H1 (cell line): ENCODE data around the gene SCGB1A1. TPM values are rescaled to one million over a fixed set of nuclear protein-coding genes. Genes with fewer than 3 reads are reported as not detected.

Experiments used
- CTCF ChIA-PET: fragments of 300-600 bp; sonication (Branson Sonifier 250); formaldehyde crosslinking; loops from one replicate; lab custom pipeline; 2021; ENCODE audit not compliant: partially characterized antibody; lab: Charles Lee
- POLR2A ChIA-PET: fragments of 300-600 bp; sonication (Branson Sonifier 250); formaldehyde crosslinking; loops from one replicate; lab custom pipeline; 2021; ENCODE audit warnings: inconsistent platforms; ENCODE audit not compliant: partially characterized antibody; lab: Charles Lee
- DNase-seq, 2 experiments: peaks; one replicate each; pipeline versions ENCODE4 v3.0.0 to v3.0.0-alpha.2; 2010 to 2022; ENCODE audit warnings: low spot score in 2 of 2, low read depth in 1 of 2, mixed read lengths in 1 of 2
- FAIRE-seq: peaks from 2 replicates; lab custom pipeline; 2011; peaks lifted over from hg19 to GRCh38; lab: Jason Lieb, UNC
- H2AFZ ChIP-seq: 2 replicates; pipeline ENCODE4 v1.8.1; 2012; ENCODE audit warnings: low read length, inconsistent platforms
- H2AK5ac ChIP-seq: 2 replicates; pipeline ENCODE4 v1.6.1; 2013; ENCODE audit warnings: low read depth, low read length
- H2BK120ac ChIP-seq: replicated peaks from 2 replicates; pipeline ENCODE3; 2013; ENCODE audit warnings: low read depth, low read length, inconsistent platforms
- H2BK12ac ChIP-seq: 2 replicates; pipeline ENCODE4 v1.6.1; 2013; ENCODE audit warnings: low read depth, low read length
- H2BK15ac ChIP-seq: 2 replicates; pipeline ENCODE4 v1.6.1; 2013; ENCODE audit warnings: low read length
- H2BK20ac ChIP-seq: 2 replicates; pipeline ENCODE4 v1.6.1; 2013; ENCODE audit warnings: low read length
- H2BK5ac ChIP-seq: 2 replicates; pipeline ENCODE4 v1.6.1; 2013; ENCODE audit warnings: low read depth, low read length
- H3K14ac ChIP-seq: 2 replicates; pipeline ENCODE4 v1.6.1; 2013; ENCODE audit warnings: inconsistent platforms; ENCODE audit not compliant: insufficient read length
- H3K18ac ChIP-seq: 2 replicates; pipeline ENCODE4 v1.6.1; 2013; ENCODE audit warnings: low read length; ENCODE audit errors: extremely low read depth
- H3K23ac ChIP-seq: 2 replicates; pipeline ENCODE4 v1.6.1; 2013; ENCODE audit warnings: inconsistent platforms; ENCODE audit not compliant: insufficient read length
- H3K23me2 ChIP-seq: 2 replicates; pipeline ENCODE4 v1.6.1; 2013; ENCODE audit warnings: low read depth, low read length
- H3K27ac ChIP-seq: 2 replicates; pipeline ENCODE4 v1.6.1; 2011; ENCODE audit warnings: low read depth, low read length, inconsistent platforms
- H3K27me3 ChIP-seq, 4 experiments: replicated peaks in 1 of 4; 1 replicate in 1 of 4; 2 replicates in 3 of 4; pipeline versions ENCODE4 v1.6.1 to v1.8.1; 2011 to 2013; ENCODE audit warnings: low read length in 3 of 4, mild to moderate bottlenecking in 3 of 4, inconsistent platforms in 2 of 4, mixed read lengths in 2 of 4, moderate library complexity in 1 of 4; ENCODE audit not compliant: control insufficient read depth in 3 of 4, insufficient read depth in 3 of 4; ENCODE audit errors: extremely low read depth in 1 of 4
- H3K36me3 ChIP-seq, 4 experiments: 2 replicates each; pipeline versions ENCODE4 v1.6.1 to v1.8.1; 2011 to 2013; ENCODE audit warnings: mild to moderate bottlenecking in 4 of 4, low read length in 3 of 4, moderate library complexity in 2 of 4, control low read depth in 1 of 4, inconsistent platforms in 1 of 4; ENCODE audit not compliant: insufficient read depth in 4 of 4, control insufficient read depth in 2 of 4
- H3K4ac ChIP-seq: replicated peaks from 2 replicates; pipeline ENCODE3; 2013; ENCODE audit warnings: low read length, low read depth, mixed read lengths, inconsistent platforms; ENCODE audit not compliant: insufficient read length
- H3K4me1 ChIP-seq, 4 experiments: replicated peaks in 1 of 4; 1 replicate in 1 of 4; 2 replicates in 3 of 4; pipeline versions ENCODE4 v1.6.1 to v1.8.1; 2011 to 2013; ENCODE audit warnings: low read length in 3 of 4, inconsistent platforms in 2 of 4, mixed read lengths in 1 of 4; ENCODE audit not compliant: insufficient read depth in 4 of 4, control insufficient read depth in 3 of 4
- H3K4me2 ChIP-seq, 2 experiments: 2 replicates each; pipeline versions ENCODE4 v1.6.1 to v1.8.1; 2011 to 2013; ENCODE audit warnings: low read depth in 2 of 2, low read length in 2 of 2, control low read depth in 1 of 2, inconsistent platforms in 1 of 2, mild to moderate bottlenecking in 1 of 2; ENCODE audit not compliant: insufficient read depth in 1 of 2
- H3K4me3 ChIP-seq, 4 experiments: fragments of 200-600, 300-600 bp in 1 of 4; sonication (generic), shearing (Covaris generic), sonication (Bioruptor Twin) in 1 of 4; 2 replicates each; pipeline versions ENCODE4 v1.5.1 to v1.8.1; 2011 to 2016; ENCODE audit warnings: low read length in 4 of 4, low read depth in 3 of 4, control low read depth in 2 of 4, inconsistent platforms in 2 of 4, mild to moderate bottlenecking in 2 of 4, mixed read lengths in 1 of 4, moderate library complexity in 1 of 4; ENCODE audit not compliant: insufficient read depth in 2 of 4; ENCODE audit errors: extremely low read depth in 1 of 4
- H3K56ac ChIP-seq: replicated peaks from 2 replicates; pipeline ENCODE3; 2013; ENCODE audit warnings: low read depth, mild to moderate bottlenecking, mixed read lengths, low read length, inconsistent platforms; ENCODE audit not compliant: insufficient read length
- H3K79me1 ChIP-seq: 2 replicates; pipeline ENCODE4 v1.6.1; 2013; ENCODE audit warnings: low read depth, low read length, control low read depth
- H3K79me2 ChIP-seq, 2 experiments: 2 replicates each; pipeline versions ENCODE4 v1.6.1 to v1.8.1; 2012 to 2013; ENCODE audit warnings: low read length in 2 of 2, mild to moderate bottlenecking in 2 of 2, inconsistent platforms in 1 of 2; ENCODE audit not compliant: insufficient read depth in 2 of 2, control insufficient read depth in 1 of 2
- H3K9ac ChIP-seq, 4 experiments: replicated peaks in 1 of 4; 1 replicate in 1 of 4; 2 replicates in 3 of 4; pipeline versions ENCODE4 v1.6.1 to v1.8.1; 2011 to 2013; ENCODE audit warnings: low read depth in 3 of 4, low read length in 3 of 4, control low read depth in 2 of 4, mild to moderate bottlenecking in 2 of 4, moderate library complexity in 2 of 4, inconsistent platforms in 1 of 4; ENCODE audit errors: extremely low read depth in 1 of 4
- H3K9me3 ChIP-seq, 2 experiments: 2 replicates each; pipeline versions ENCODE4 v1.6.1 to v1.8.1; 2012 to 2013; ENCODE audit warnings: mild to moderate bottlenecking in 2 of 2, moderate library complexity in 2 of 2, control low read depth in 1 of 2, inconsistent platforms in 1 of 2, low read depth in 1 of 2, low read length in 1 of 2, mixed read lengths in 1 of 2; ENCODE audit not compliant: insufficient read depth in 2 of 2
- H4K20me1 ChIP-seq, 2 experiments: replicated peaks in 1 of 2; 2 replicates each; pipeline versions ENCODE3 to v1.8.1; 2011 to 2013; ENCODE audit warnings: inconsistent platforms in 2 of 2, low read length in 2 of 2, mild to moderate bottlenecking in 1 of 2; ENCODE audit not compliant: insufficient read depth in 2 of 2, control insufficient read depth in 1 of 2
- H4K5ac ChIP-seq: 2 replicates; pipeline ENCODE4 v1.6.1; 2013; ENCODE audit warnings: low read length, low read depth, mixed read lengths, inconsistent platforms; ENCODE audit not compliant: insufficient read length
- H4K8ac ChIP-seq: 2 replicates; pipeline ENCODE4 v1.8.0; 2013; ENCODE audit warnings: mild to moderate bottlenecking, moderate library complexity, low read length, inconsistent platforms; ENCODE audit not compliant: insufficient read depth; ENCODE audit errors: extremely low read depth
- H4K91ac ChIP-seq: replicated peaks from 2 replicates; pipeline ENCODE3; 2013; ENCODE audit warnings: low read length, mixed read lengths, inconsistent platforms; ENCODE audit not compliant: insufficient read length
- CHD1 ChIP-seq: IDR thresholded peaks from 2 replicates; pipeline ENCODE4 v1.6.1; 2012; ENCODE audit warnings: low read depth, low read length, improper control_type of control experiment
- GABPA ChIP-seq: IDR thresholded peaks from 2 replicates; pipeline ENCODE4 v1.6.1; 2011; ENCODE audit warnings: mild to moderate bottlenecking, low read length, moderate library complexity, borderline replicate concordance; ENCODE audit not compliant: insufficient read depth
- SIX5 ChIP-seq: IDR thresholded peaks from 2 replicates; pipeline ENCODE4 v1.6.1; 2011; ENCODE audit warnings: mild to moderate bottlenecking, low read depth, low read length
- TCF12 ChIP-seq: IDR thresholded peaks from 2 replicates; pipeline ENCODE4 v1.6.1; 2011; ENCODE audit warnings: low read depth, mild to moderate bottlenecking, low read length
- USF2 ChIP-seq: IDR thresholded peaks from 2 replicates; pipeline ENCODE4 v1.6.1; 2011; ENCODE audit warnings: low read length, improper control_type of control experiment
- WGBS, 2 experiments: shearing (Covaris generic) in 1 of 2; methylation state at CpG; one replicate each; pipeline versions ENCODE4 v1.1.6 to v1.1.7; 2013 to 2015; ENCODE audit warnings: low lambda C conversion rate in 2 of 2, mixed read lengths in 2 of 2, inconsistent platforms in 1 of 2, low coverage in 1 of 2, missing lambda C conversion rate in 1 of 2; ENCODE audit not compliant: insufficient replicate concordance in 2 of 2, insufficient coverage in 1 of 2, insufficient read length in 1 of 2; ENCODE audit errors: extremely low coverage in 1 of 2, missing lambda C conversion rate in 1 of 2; 5-methylcytosine and 5-hydroxymethylcytosine counted together
- polyA plus RNA-seq, 7 experiments: library from polyadenylated mRNA; depleted of rRNA in 3 of 7; stranded (reverse) in 5 of 7; unstranded in 2 of 7; fragments of >200 nt in 5 of 7; fragments of 200-250 nt in 2 of 7; gene quantifications; 1 replicate in 5 of 7; 2 replicates in 1 of 7; 4 replicates in 1 of 7; pipeline versions ENCODE4 v1.2.1 to v1.2.3, GENCODE V29; 2011 to 2013; ENCODE audit warnings: missing spikeins in 2 of 7, mixed read lengths in 2 of 7
- total RNA-seq: library from RNA; stranded (reverse); fragmentation: NEBNext Ultra II Directional; extraction: Animal tissue kit (Norgen Biotek cat#: 25700); gene quantifications from 2 replicates; pipeline ENCODE4 v1.2.1, GENCODE V29; 2021

SCGB1A1 gene
- total and polyA plus RNA-seq, 2 of the 8 experiments (the other 6 are each of a cell fraction or from before 2014, with no cell fraction given): not detected

DNA sequence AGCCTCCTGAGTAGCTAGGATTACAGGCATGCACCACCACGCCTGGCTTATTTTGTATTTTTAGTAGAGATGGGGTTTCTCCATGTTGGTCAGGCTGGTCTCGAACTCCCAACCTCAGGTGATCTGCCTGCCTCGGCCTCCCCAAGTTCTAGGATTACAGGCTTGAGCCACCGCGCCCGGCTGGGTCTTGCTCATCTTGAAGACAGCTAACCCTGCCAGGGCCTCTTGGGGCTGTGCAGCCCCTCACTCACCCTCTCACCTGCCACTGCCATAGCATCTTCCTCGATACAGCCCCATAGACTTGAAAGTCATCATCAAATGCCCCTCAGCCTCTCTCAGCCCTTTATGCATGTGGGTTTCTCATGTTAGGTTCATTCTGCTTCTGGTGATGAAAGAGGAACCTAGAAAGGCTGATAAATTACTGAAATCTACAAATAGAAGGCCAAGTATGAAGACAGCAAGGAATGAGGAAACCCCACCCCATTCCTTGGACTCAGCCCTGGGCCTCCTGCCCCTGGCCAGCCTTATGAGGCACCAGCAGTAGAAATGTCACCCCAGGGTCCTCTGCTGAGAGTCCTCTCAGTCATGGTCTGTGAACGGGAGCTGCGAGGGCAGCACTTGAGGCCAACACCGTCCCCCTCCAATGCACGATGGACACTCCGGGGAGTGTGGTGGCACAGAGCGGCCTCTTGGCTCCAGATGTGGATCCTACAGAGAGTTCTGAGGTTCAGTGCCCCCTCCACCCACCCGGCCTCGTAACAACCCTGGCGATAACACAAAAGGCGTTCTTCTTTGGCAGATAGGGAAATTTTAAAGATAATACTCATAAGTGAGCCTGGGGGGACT is 24.8 kb downstream of the SCGB1A1 start:
- H2BK120ac ChIP-seq: no peak overlapping the region
- no peak overlapping the region for H2BK15ac ChIP-seq
- no peaks in the 10 kb centered on the region for H3K36me3 ChIP-seq
- H3K4me2 ChIP-seq: no peak overlapping the region
- no peak overlapping the region for H3K27ac ChIP-seq
- H2AFZ ChIP-seq: no peak overlapping the region
- CTCF ChIA-PET: interaction anchor here (0.6 to 2.6 kb wide), 10 partner anchors 8 to 117 kb away, joined by 3 to 21 read pairs (median 4); no protein-coding TSS in a partner anchor
- H3K27me3 ChIP-seq: no peaks in the 10 kb centered on the region
- peaks cover 0 to 6% (median 0%) of the 10 kb centered on the region in 4 experiments; a peak in 2 of 7 replicates for H3K4me1 ChIP-seq
- no peak overlapping the region for H4K91ac ChIP-seq
- no peak overlapping the region for H3K56ac ChIP-seq
- H3K9me3 ChIP-seq: no peaks in the 10 kb centered on the region
- H3K79me2 ChIP-seq: no peaks in the 10 kb centered on the region
- no peaks in the 10 kb centered on the region for H4K20me1 ChIP-seq
- no peaks in the 10 kb centered on the region for H3K79me1 ChIP-seq
- FAIRE-seq: no peak
- POLR2A ChIA-PET: interaction anchor here (1.8 to 2.2 kb wide), 2 partner anchors 110 to 112 kb away, joined by 5 to 7 read pairs; no protein-coding TSS in a partner anchor
- H2AK5ac ChIP-seq: no peak overlapping the region
- H3K14ac ChIP-seq: no peak overlapping the region
- no peak overlapping the region for H3K9ac ChIP-seq
- H2BK12ac ChIP-seq: 0 out of 2 replicates have a peak overlapping the region, but pooled peaks have one; percentile 17
- no peaks in the 10 kb centered on the region for H3K23me2 ChIP-seq
- peak overlapping the region; percentile 24; the same call in 1 of the 2 replicates for H2BK5ac ChIP-seq
- WGBS, 2 experiments: 93% methylated on average over 17 of the region's 17 CpGs; no CpG with 5 or more reads in 1 of the 2 experiments
- H3K18ac ChIP-seq: no peak overlapping the region; the same call in 1 of the 2 replicates
- no peak overlapping the region for H4K8ac ChIP-seq
- no peak overlapping the region for H3K23ac ChIP-seq
- H3K4ac ChIP-seq: peak overlapping the region; percentile 79
- H4K5ac ChIP-seq: no peak overlapping the region
- no peak for DNase-seq
- H3K4me3 ChIP-seq: no peak overlapping the region
- no peak overlapping the region for H2BK20ac ChIP-seq
- no peak for TF ChIP-seq TCF12
- no peak for TF ChIP-seq SIX5
- TF ChIP-seq CHD1: no peak
- TF ChIP-seq USF2: no peak
- TF ChIP-seq GABPA: no peak
